ENCODE measurements around the gene PIAS4. TPM values are rescaled to one million over a fixed set of nuclear protein-coding genes. Genes with fewer than 3 reads are reported as not detected.

PIAS4 gene
- total and polyA plus RNA-seq, 2 of the 13 experiments (the other 11 are each of a cell fraction or from before 2014, with no cell fraction given) = 9.0 to 20.1 TPM

- TF ChIP-seq ARID4A (CRISPR knock-in tag; IDR thresholded peaks at IDR 0.05; ENCODE audit: borderline replicate concordance) (peak; percentile 74; the same call in 1 of the 2 replicates), ZNF138 (CRISPR knock-in tag; IDR thresholded peaks at IDR 0.05; ENCODE audit: low read depth) (no peak), ZMAT5 (CRISPR knock-in tag; IDR thresholded peaks at IDR 0.05; ENCODE audit: borderline replicate concordance, low read depth) (no peak), GATAD1 (CRISPR knock-in tag; IDR thresholded peaks at IDR 0.05) (peak; percentile 79), ZNF615 (CRISPR knock-in tag; IDR thresholded peaks at IDR 0.05; ENCODE audit: borderline replicate concordance) (no peak), MEIS1 (CRISPR knock-in tag; IDR thresholded peaks at IDR 0.05; ENCODE audit: borderline replicate concordance) (peak; percentile 66; the same call in 1 of the 2 replicates), EEA1 (CRISPR knock-in tag; IDR thresholded peaks at IDR 0.05; ENCODE audit: borderline replicate concordance) (no peak), NFKB2 (CRISPR knock-in tag; IDR thresholded peaks at IDR 0.05; ENCODE audit: borderline replicate concordance) (no peak), ZNF543 (CRISPR knock-in tag; IDR thresholded peaks at IDR 0.05) (peak; percentile 53; the same call in 1 of the 2 replicates), ZNF816 (CRISPR knock-in tag; IDR thresholded peaks at IDR 0.05; ENCODE audit: borderline replicate concordance) (no peak), ZNF292 (CRISPR knock-in tag; IDR thresholded peaks at IDR 0.05; ENCODE audit: borderline replicate concordance, low read depth) (no peak), ATF5 (CRISPR knock-in tag; IDR thresholded peaks at IDR 0.05; ENCODE audit: low read depth) (no peak), STAT6 (CRISPR knock-in tag; IDR thresholded peaks at IDR 0.05; ENCODE audit: borderline replicate concordance) (no peak), ZNF276 (CRISPR knock-in tag; IDR thresholded peaks at IDR 0.05; ENCODE audit: low read depth) (no peak; the same call in 1 of the 2 replicates), ZNF562 (CRISPR knock-in tag; IDR thresholded peaks at IDR 0.05; ENCODE audit: borderline replicate concordance) (no peak), ESRRA (CRISPR knock-in tag; IDR thresholded peaks at IDR 0.05; ENCODE audit: low read depth) (no peak), CCDC6 (CRISPR knock-in tag; IDR thresholded peaks at IDR 0.05) (0 out of 2 replicates have a peak, but pooled peaks have one; percentile 45), ATM (IDR thresholded peaks at IDR 0.05; ENCODE audit: borderline replicate concordance) (no peak)
Measured at GRCh38 chr19:3970808-3971598, 36.5 kb upstream of the PIAS4 start, which contains the start of gene DAPK3 (continued).

Data from HepG2 (cell line).